ENCODE results near the gene NAA15. TPM values are rescaled to one million over a fixed set of nuclear protein-coding genes. Genes with fewer than 3 reads are reported as not detected.

NAA15 gene
- total and polyA plus RNA-seq, 12 donors: 4.6 to 36.4 (median 29.0) TPM

GRCh38 chr4:139282065-139282720 is 19.1 kb upstream of the NAA15 start:
- H3K36me3 ChIP-seq (replicated peaks in 1 of 2): no peaks in the 10 kb centered on the region
- H3K4me1 ChIP-seq (replicated peaks in 1 of 2): peaks cover 0 to 8% of the 10 kb centered on the region in 2 donors
- H3K27me3 ChIP-seq: no peaks in the 10 kb centered on the region
- intact Hi-C loops (cut with DNase I): loop anchor here in 1 of 2 donors (10.0 kb wide), 1 partner anchor 97 kb away; no protein-coding TSS in a partner anchor
- TF ChIP-seq CTCF (IDR thresholded peaks at IDR 0.05) (no peak), POLR2A (IDR thresholded peaks at IDR 0.05) (no peak)
- H3K9me3 ChIP-seq (replicated peaks in 1 of 3): no peaks in the 10 kb centered on the region
- WGBS, 4 donors: 31 to 35% (median 31%) methylated on average over 7 of the region's 7 CpGs
- no peak for DNase-seq
- H3K4me3 ChIP-seq: no peak overlapping the region
- H3K27ac ChIP-seq: peak overlapping the region in 4 of 5 donors; percentile 4 to 57 (median 42)

GRCh38 chr4:139282721-139283075 is 18.6 kb upstream of the NAA15 start:
- Histone ChIP-seq H3K36me3 (replicated peaks in 1 of 2) (no peaks in the 10 kb centered on the region), H3K27me3 (no peaks in the 10 kb centered on the region), H3K27ac (peak overlapping the region in 2 of 5 donors; percentile 4 to 57), H3K4me1 (replicated peaks in 1 of 2) (peaks cover 0 to 8% of the 10 kb centered on the region in 2 donors), H3K9me3 (replicated peaks in 1 of 3) (no peaks in the 10 kb centered on the region), H3K4me3 (no peak overlapping the region)
- intact Hi-C loops (cut with DNase I): loop anchor here in 1 of 2 donors (10.0 kb wide), 1 partner anchor 98 kb away; no protein-coding TSS in a partner anchor
- no peak for TF ChIP-seq POLR2A (IDR thresholded peaks at IDR 0.05)
- TF ChIP-seq CTCF (IDR thresholded peaks at IDR 0.05): no peak
- no peak for DNase-seq

- peaks cover 0 to 31% of the 10 kb centered on the region in 2 donors for H3K36me3 ChIP-seq (replicated peaks in 1 of 2)
- no peak for DNase-seq
- intact Hi-C loops (cut with DNase I): loop anchor here in 1 of 2 donors (10.0 kb wide), 1 partner anchor 101 kb away; no protein-coding TSS in a partner anchor
- H3K27ac ChIP-seq: no peak overlapping the region
- H3K4me3 ChIP-seq: no peak overlapping the region
- peaks cover 0 to 8% of the 10 kb centered on the region in 2 donors for H3K4me1 ChIP-seq (replicated peaks in 1 of 2)
- no peaks in the 10 kb centered on the region for H3K9me3 ChIP-seq (replicated peaks in 1 of 3)
- WGBS, 4 donors: 95% methylated on average over 7 of the region's 7 CpGs
- H3K27me3 ChIP-seq: no peaks in the 10 kb centered on the region
- TF ChIP-seq POLR2A (IDR thresholded peaks at IDR 0.05) (no peak), CTCF (IDR thresholded peaks at IDR 0.05) (no peak)
These were observed 15.1 kb upstream of the NAA15 start for GRCh38 chr4:139286186-139286698.

GRCh38 chr4:139295206-139295941 is 5.9 kb upstream of the NAA15 start:
- DNase-seq: peak; percentile 95 to 99 (median 98)
- WGBS, 4 donors: 0 to 1% (median 1%) methylated on average over 27 to 51 of the region's 51 CpGs
- Histone ChIP-seq H3K4me3 (peak overlapping the region; percentile 43 to 88 (median 78)), H3K9me3 (replicated peaks in 1 of 3) (no peaks in the 10 kb centered on the region), H3K36me3 (replicated peaks in 1 of 2) (peaks cover 0 to 31% of the 10 kb centered on the region in 2 donors), H3K27ac (peak overlapping the region; percentile 67 to 94 (median 86)), H3K4me1 (replicated peaks in 1 of 2) (peaks cover 11 to 33% of the 10 kb centered on the region in 2 donors), H3K27me3 (no peaks in the 10 kb centered on the region)
- peak; percentile 90 to 98 (median 95) for TF ChIP-seq CTCF (IDR thresholded peaks at IDR 0.05)
- peak; percentile 8 to 60 for TF ChIP-seq POLR2A (IDR thresholded peaks at IDR 0.05)
- intact Hi-C loops (cut with DNase I): loop anchor here (5.0 to 10.0 kb wide), 4 partner anchors 63 to 201 kb away; no protein-coding TSS in a partner anchor
